H1 (cell line): ENCODE data around the gene EME2. TPM values are rescaled to one million over a fixed set of nuclear protein-coding genes. Genes with fewer than 3 reads are reported as not detected.

ENCODE experiments used
- BRCA1 ChIP-seq: IDR thresholded peaks from 2 replicates; pipeline ENCODE4 v1.6.1; 2012; ENCODE audit warnings: low read depth, low read length, improper control_type of control experiment
- CBX8 ChIP-seq: fragments of 300-800, 300-1000 bp; sonication (generic); IDR thresholded peaks from 2 replicates; pipeline ENCODE4 v1.7.1; 2016; ENCODE audit warnings: low read depth, low read length, borderline replicate concordance
- CREB1 ChIP-seq: IDR thresholded peaks from 2 replicates; pipeline ENCODE4 v1.6.1; 2012; ENCODE audit warnings: inconsistent platforms
- EGR1 ChIP-seq: IDR thresholded peaks from 2 replicates; pipeline ENCODE4 v1.6.1; 2011; ENCODE audit warnings: low read depth, low read length, borderline replicate concordance
- GTF2F1 ChIP-seq: IDR thresholded peaks from 2 replicates; pipeline ENCODE4 v1.6.1; 2012; ENCODE audit warnings: low read depth, low read length, improper control_type of control experiment, borderline replicate concordance
- HDAC2 ChIP-seq, 2 experiments: fragments of 300-600 bp in 1 of 2; sonication (generic) in 1 of 2; IDR thresholded peaks; 2 replicates each; pipeline ENCODE4 v1.6.1; 2011 to 2012; ENCODE audit warnings: low read depth in 2 of 2, low read length in 2 of 2, mild to moderate bottlenecking in 2 of 2, moderate library complexity in 2 of 2, borderline replicate concordance in 1 of 2, inconsistent platforms in 1 of 2
- KDM5A ChIP-seq: fragments of 200-600 bp; IDR thresholded peaks from 2 replicates; pipeline ENCODE4 v1.7.1; 2012; ENCODE audit warnings: mild to moderate bottlenecking, low read length, inconsistent platforms, mixed read lengths
- PHF8 ChIP-seq: fragments of 200-600 bp; sonication (generic); conservative IDR thresholded peaks from 2 replicates; pipeline ENCODE4 v1.7.1; 2012; ENCODE audit warnings: low read depth, mild to moderate bottlenecking, inconsistent platforms, low read length, moderate library complexity
- TAF7 ChIP-seq: optimal IDR thresholded peaks from 2 replicates; pipeline ENCODE3; 2011; ENCODE audit warnings: low read depth, mild to moderate bottlenecking, inconsistent platforms, low read length, moderate library complexity, borderline replicate concordance
- polyA plus RNA-seq, 7 experiments: library from polyadenylated mRNA; depleted of rRNA in 3 of 7; stranded (reverse) in 5 of 7; unstranded in 2 of 7; fragments of >200 nt in 5 of 7; fragments of 200-250 nt in 2 of 7; gene quantifications; 1 replicate in 5 of 7; 2 replicates in 1 of 7; 4 replicates in 1 of 7; pipeline versions ENCODE4 v1.2.1 to v1.2.3, GENCODE V29; 2011 to 2013; ENCODE audit warnings: missing spikeins in 2 of 7, mixed read lengths in 2 of 7
- total RNA-seq: library from RNA; stranded (reverse); fragmentation: NEBNext Ultra II Directional; extraction: Animal tissue kit (Norgen Biotek cat#: 25700); gene quantifications from 2 replicates; pipeline ENCODE4 v1.2.1, GENCODE V29; 2021

EME2 gene
- total and polyA plus RNA-seq, 2 of the 8 experiments (the other 6 are each of a cell fraction or from before 2014, with no cell fraction given): 13.1 to 19.7 TPM

GRCh38 chr16:1760911-1761310 is 11.7 kb upstream of the EME2 start (continued):
- TF ChIP-seq PHF8: no peak
- TF ChIP-seq CBX8: no peak
- no peak for TF ChIP-seq KDM5A
- TF ChIP-seq EGR1: no peak
- TF ChIP-seq BRCA1: no peak
- no peak for TF ChIP-seq CREB1
- no peak for TF ChIP-seq TAF7
- no peak for TF ChIP-seq HDAC2 (IDR thresholded peaks at IDR 0.05; ENCODE audit: borderline replicate concordance in 1 of 2, low read depth in 2 of 2, low read length in 2 of 2)
- no peak for TF ChIP-seq GTF2F1
- TF ChIP-seq, all 59 proteins: peak for 0
